Astrocyte of the cerebellum (primary cell): ENCODE measurements around the gene CASP9.

ENCODE experiments used
- DNase-seq: peaks from one replicate; pipeline ENCODE4 v3.0.0-alpha.2; 2011; ENCODE audit warnings: low read depth
- H3K4me3 ChIP-seq: 2 replicates; pipeline ENCODE4 v1.5.1; 2011; ENCODE audit warnings: mild to moderate bottlenecking, low read depth, low read length, moderate library complexity
- CTCF ChIP-seq: IDR thresholded peaks from 2 replicates; pipeline ENCODE4 v1.5.1; 2012; ENCODE audit warnings: low read length, low read depth, moderate library complexity, mild to moderate bottlenecking; ENCODE audit errors: missing control alignments
- in situ Hi-C: cut with HindIII; loops from 2 replicates; pipeline ENCODE4 v1.10.0; 2017; ENCODE audit warnings: low sequenced_read_pairs

Gene CASP9

GRCh38 chr1:15558516-15558915, 34.5 kb upstream of the CASP9 start:
- in situ Hi-C loops, result no loop called here
- H3K4me3 ChIP-seq, result no peak overlapping the region

GRCh38 chr1:15557594-15557993, 33.6 kb upstream of the CASP9 start:
- DNase-seq, result no peak
- no peak overlapping the region for H3K4me3 ChIP-seq
- no peak for TF ChIP-seq CTCF
- in situ Hi-C loops, result no loop called here

More at GRCh38 chr1:15558516-15558915, 34.5 kb upstream of the CASP9 start:
- no peak for DNase-seq
- no peak for TF ChIP-seq CTCF

GRCh38 chr1:15557008-15557407, 33.0 kb upstream of the CASP9 start:
- in situ Hi-C loops, result no loop called here
- TF ChIP-seq CTCF, result no peak
- H3K4me3 ChIP-seq, result no peak overlapping the region
- DNase-seq, result no peak

- H3K4me3 ChIP-seq, result no peak overlapping the region
- no peak for TF ChIP-seq CTCF
- in situ Hi-C loops, result no loop called here
- no peak for DNase-seq
Observed at GRCh38 chr1:15550573-15550972, 26.6 kb upstream of the CASP9 start.

GRCh38 chr1:15546641-15547040, 22.6 kb upstream of the CASP9 start:
- in situ Hi-C loops, result no loop called here
- no peak for TF ChIP-seq CTCF
- H3K4me3 ChIP-seq, result no peak overlapping the region
- DNase-seq, result no peak

GRCh38 chr1:15543589-15544568, 19.9 kb upstream of the CASP9 start:
- no peak for TF ChIP-seq CTCF
- no peak for DNase-seq
- no peak overlapping the region for H3K4me3 ChIP-seq
- in situ Hi-C loops, result no loop called here
